Measurements from ENCODE around the gene SLC37A1. TPM values are rescaled to one million over a fixed set of nuclear protein-coding genes. Genes with fewer than 3 reads are reported as not detected.

SLC37A1 gene
- total RNA-seq, 1 experiment from 2014 or later = 23.5 TPM

GRCh38 chr21:42564561-42564971 is 50.9 kb downstream of the SLC37A1 start:
- H3K4me2 ChIP-seq = no peak overlapping the region
- H3K79me2 ChIP-seq (ENCODE audit: low read depth) = no peaks in the 10 kb centered on the region
- BruUV-seq (replicated peaks) = no TSS peak
- no peak overlapping the region for H3K27ac ChIP-seq
- no peaks in the 10 kb centered on the region for H3K9me2 ChIP-seq (ENCODE audit: insufficient read depth)
- no peak for DNase-seq
- H3K36me3 ChIP-seq (ENCODE audit: low read depth) = no peaks in the 10 kb centered on the region
- POLR2A ChIA-PET (ENCODE audit: unreplicated experiment) = no interaction called here
- no peaks in the 10 kb centered on the region for H3K27me3 ChIP-seq (ENCODE audit: insufficient read depth, low read depth)
- H3K4me3 ChIP-seq = no peak overlapping the region
- no peak for TF ChIP-seq EZH2 (IDR thresholded peaks at IDR 0.05; ENCODE audit: low read depth)
- TF ChIP-seq CTCF (conservative IDR thresholded peaks at IDR 0.05) = no peak
- H2AFZ ChIP-seq = no peak overlapping the region
- no peaks in the 10 kb centered on the region for H3K9me3 ChIP-seq (ENCODE audit: insufficient read depth, low read depth)
- no peaks in the 10 kb centered on the region for H3F3A ChIP-seq (ENCODE audit: insufficient read depth, low read depth)
- intact Hi-C loops (cut with micrococcal nuclease; ENCODE audit: unreplicated experiment) = no loop called here
- H4K20me1 ChIP-seq (ENCODE audit: insufficient read depth) = no peaks in the 10 kb centered on the region
- CTCF ChIA-PET = interaction anchor here (0.6 kb wide), 3 partner anchors 79 to 501 kb away, joined by 3 to 4 read pairs (median 4); no protein-coding TSS in a partner anchor
- no peaks in the 10 kb centered on the region for H3K4me1 ChIP-seq (replicated peaks; ENCODE audit: insufficient read depth)

DNA sequence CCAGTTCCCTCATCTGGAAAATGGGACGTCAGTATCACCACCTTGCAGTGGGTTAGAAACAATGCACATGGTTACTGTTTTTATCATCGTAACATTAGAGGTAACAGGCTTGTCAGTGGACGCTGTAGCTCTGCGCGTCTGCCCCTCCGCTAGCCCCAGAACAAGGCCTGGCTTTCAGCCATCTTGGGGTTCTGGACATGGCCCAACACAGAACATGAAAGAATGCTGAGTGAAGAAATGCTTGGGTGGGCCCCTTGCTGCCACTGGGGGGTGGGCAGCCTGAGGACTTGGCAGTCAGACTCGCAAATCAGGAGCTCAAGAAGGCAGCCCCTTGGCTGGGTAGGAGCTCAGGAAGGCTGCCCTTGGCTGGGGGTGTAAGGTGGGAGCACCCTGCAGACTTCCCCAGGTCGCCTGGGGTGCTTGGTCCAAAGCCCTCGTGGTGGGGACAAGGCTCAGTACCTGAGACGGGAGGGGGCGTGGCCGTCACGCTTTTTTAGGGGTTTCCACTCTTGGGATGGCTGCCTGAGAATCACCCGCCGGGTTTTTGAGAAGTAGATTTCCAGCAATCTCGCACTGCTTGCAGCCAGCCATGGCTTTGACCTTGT is 51.7 kb downstream of the SLC37A1 start:
- Histone ChIP-seq H3K9me2 (ENCODE audit: insufficient read depth) (no peaks in the 10 kb centered on the region), H3F3A (ENCODE audit: insufficient read depth, low read depth) (no peaks in the 10 kb centered on the region), H3K36me3 (ENCODE audit: low read depth) (no peaks in the 10 kb centered on the region), H3K27me3 (ENCODE audit: insufficient read depth, low read depth) (no peaks in the 10 kb centered on the region), H3K27ac (no peak overlapping the region), H4K20me1 (ENCODE audit: insufficient read depth) (no peaks in the 10 kb centered on the region), H2AFZ (no peak overlapping the region), H3K4me3 (no peak overlapping the region), H3K79me2 (ENCODE audit: low read depth) (no peaks in the 10 kb centered on the region), H3K9me3 (ENCODE audit: insufficient read depth, low read depth) (no peaks in the 10 kb centered on the region), H3K4me2 (no peak overlapping the region), H3K4me1 (replicated peaks; ENCODE audit: insufficient read depth) (no peaks in the 10 kb centered on the region)
- DNase-seq = no peak
- TF ChIP-seq EZH2 (IDR thresholded peaks at IDR 0.05; ENCODE audit: low read depth) = no peak
- no peak for TF ChIP-seq CTCF (conservative IDR thresholded peaks at IDR 0.05)
- no TSS peak for BruUV-seq (replicated peaks)
- CTCF ChIA-PET = no interaction called here
- POLR2A ChIA-PET (ENCODE audit: unreplicated experiment) = no interaction called here
- intact Hi-C loops (cut with micrococcal nuclease; ENCODE audit: unreplicated experiment) = no loop called here

- no peaks in the 10 kb centered on the region for H3F3A ChIP-seq (ENCODE audit: insufficient read depth, low read depth)
- CTCF ChIA-PET = no interaction called here
- intact Hi-C loops (cut with micrococcal nuclease; ENCODE audit: unreplicated experiment) = no loop called here
These were observed 52.4 kb downstream of the SLC37A1 start for GRCh38 chr21:42565886-42566523.

More at GRCh38 chr21:42565886-42566523, 52.4 kb downstream of the SLC37A1 start:
- POLR2A ChIA-PET (ENCODE audit: unreplicated experiment) = no interaction called here
- no peak overlapping the region for H3K27ac ChIP-seq
- H3K9me3 ChIP-seq (ENCODE audit: insufficient read depth, low read depth) = no peaks in the 10 kb centered on the region
- no peak overlapping the region for H2AFZ ChIP-seq
- no peaks in the 10 kb centered on the region for H4K20me1 ChIP-seq (ENCODE audit: insufficient read depth)
- no peaks in the 10 kb centered on the region for H3K79me2 ChIP-seq (ENCODE audit: low read depth)
- no peaks in the 10 kb centered on the region for H3K27me3 ChIP-seq (ENCODE audit: insufficient read depth, low read depth)
- H3K4me3 ChIP-seq = no peak overlapping the region
- no peaks in the 10 kb centered on the region for H3K36me3 ChIP-seq (ENCODE audit: low read depth)
- DNase-seq = no peak
- no peaks in the 10 kb centered on the region for H3K9me2 ChIP-seq (ENCODE audit: insufficient read depth)
- no peak for TF ChIP-seq CTCF (conservative IDR thresholded peaks at IDR 0.05)
- no peak for TF ChIP-seq EZH2 (IDR thresholded peaks at IDR 0.05; ENCODE audit: low read depth)
- H3K4me2 ChIP-seq = no peak overlapping the region
- no TSS peak for BruUV-seq (replicated peaks)
- H3K4me1 ChIP-seq (replicated peaks; ENCODE audit: insufficient read depth) = no peaks in the 10 kb centered on the region
